Gastrocnemius medialis (tissue), 4 donors: ENCODE data around the gene PAPPA.

Source experiments
- POLR2A ChIP-seq, 2 donors: fragments of 450-650 bp; IDR thresholded peaks; one replicate each; pipeline ENCODE4 v1.6.1; 2017; ENCODE audit warnings: antibody characterized with exemption in 2 of 2, mild to moderate bottlenecking in 2 of 2, moderate library complexity in 2 of 2
- TF ChIP-seq, protein P1 (sequence below), 5 experiments: fragments of 450-650 bp in 3 of 5; fragments of 200-600 bp in 2 of 5; sonication (generic) in 2 of 5; IDR thresholded peaks in 4 of 5; conservative IDR thresholded peaks in 1 of 5; 1 replicate in 4 of 5; 2 replicates in 1 of 5; pipeline ENCODE4 v1.5.1; 2016 to 2019; ENCODE audit warnings: antibody characterized with exemption in 5 of 5, mild to moderate bottlenecking in 3 of 5, moderate library complexity in 3 of 5

DNA sequence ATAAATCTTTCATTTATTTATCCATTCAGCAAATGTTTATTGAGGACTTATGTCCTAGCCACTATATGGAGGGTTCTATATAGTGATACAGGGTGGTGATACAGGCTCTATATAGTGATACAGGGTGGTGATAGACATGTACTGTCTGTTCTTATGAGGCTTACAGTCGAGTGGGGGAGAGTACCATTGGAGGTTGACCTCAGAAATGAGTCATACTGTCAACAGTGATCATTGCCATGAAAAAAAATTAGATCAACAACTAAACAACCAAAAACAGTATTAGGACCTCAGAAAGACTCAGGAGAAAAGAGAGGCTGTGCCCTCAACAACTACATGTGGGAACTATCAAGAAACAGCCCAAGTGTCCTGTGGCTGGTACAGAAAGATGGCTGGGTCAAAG is 22.0 kb downstream of the PAPPA start:
- TF ChIP-seq, protein P1, sequence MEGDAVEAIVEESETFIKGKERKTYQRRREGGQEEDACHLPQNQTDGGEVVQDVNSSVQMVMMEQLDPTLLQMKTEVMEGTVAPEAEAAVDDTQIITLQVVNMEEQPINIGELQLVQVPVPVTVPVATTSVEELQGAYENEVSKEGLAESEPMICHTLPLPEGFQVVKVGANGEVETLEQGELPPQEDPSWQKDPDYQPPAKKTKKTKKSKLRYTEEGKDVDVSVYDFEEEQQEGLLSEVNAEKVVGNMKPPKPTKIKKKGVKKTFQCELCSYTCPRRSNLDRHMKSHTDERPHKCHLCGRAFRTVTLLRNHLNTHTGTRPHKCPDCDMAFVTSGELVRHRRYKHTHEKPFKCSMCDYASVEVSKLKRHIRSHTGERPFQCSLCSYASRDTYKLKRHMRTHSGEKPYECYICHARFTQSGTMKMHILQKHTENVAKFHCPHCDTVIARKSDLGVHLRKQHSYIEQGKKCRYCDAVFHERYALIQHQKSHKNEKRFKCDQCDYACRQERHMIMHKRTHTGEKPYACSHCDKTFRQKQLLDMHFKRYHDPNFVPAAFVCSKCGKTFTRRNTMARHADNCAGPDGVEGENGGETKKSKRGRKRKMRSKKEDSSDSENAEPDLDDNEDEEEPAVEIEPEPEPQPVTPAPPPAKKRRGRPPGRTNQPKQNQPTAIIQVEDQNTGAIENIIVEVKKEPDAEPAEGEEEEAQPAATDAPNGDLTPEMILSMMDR (IDR thresholded peaks at IDR 0.05 in 4 of 5, conservative IDR thresholded peaks at IDR 0.05 in 1 of 5) = no peak
- no peak for TF ChIP-seq POLR2A (IDR thresholded peaks at IDR 0.05)
